Glomerular endothelial cell (primary cell): ENCODE data around the gene CCDC3. TPM values are rescaled to one million over a fixed set of nuclear protein-coding genes. Genes with fewer than 3 reads are reported as not detected.

Experiments used
- DNase-seq: peaks from one replicate; pipeline ENCODE4 v3.0.0-alpha.2; 2011; ENCODE audit warnings: low read depth, low spot score; ENCODE audit errors: extremely low read depth
- total RNA-seq: library from RNA; depleted of rRNA; stranded (reverse); fragments of >200 nt; gene quantifications from 2 replicates; pipeline ENCODE4 v1.2.3, GENCODE V29; 2015

Gene CCDC3
- total RNA-seq, 1 donor from 2014 or later, result 1.2 TPM

DNA sequence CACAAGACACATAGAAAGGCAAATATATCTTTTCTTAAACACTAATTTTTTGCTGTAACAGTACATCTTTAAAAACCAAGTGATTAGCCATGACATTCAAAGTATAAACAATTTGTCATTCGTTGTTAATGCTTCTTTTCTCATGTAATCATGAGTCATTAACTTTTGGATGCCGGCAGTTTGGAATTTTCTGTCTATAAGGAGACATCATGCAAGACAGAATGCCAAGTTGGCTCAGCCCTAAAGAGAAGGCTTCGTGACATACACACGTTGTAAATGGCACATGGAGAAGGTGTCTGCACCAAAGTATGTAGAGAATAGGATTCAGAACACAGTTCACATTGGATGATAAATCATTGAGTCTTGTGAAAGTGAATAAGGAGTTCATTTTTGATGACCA, 35.9 kb downstream of the CCDC3 start:
- no peak for DNase-seq

GRCh38 chr10:12962556-12962955, 39.0 kb downstream of the CCDC3 start:
- DNase-seq, result no peak

DNA sequence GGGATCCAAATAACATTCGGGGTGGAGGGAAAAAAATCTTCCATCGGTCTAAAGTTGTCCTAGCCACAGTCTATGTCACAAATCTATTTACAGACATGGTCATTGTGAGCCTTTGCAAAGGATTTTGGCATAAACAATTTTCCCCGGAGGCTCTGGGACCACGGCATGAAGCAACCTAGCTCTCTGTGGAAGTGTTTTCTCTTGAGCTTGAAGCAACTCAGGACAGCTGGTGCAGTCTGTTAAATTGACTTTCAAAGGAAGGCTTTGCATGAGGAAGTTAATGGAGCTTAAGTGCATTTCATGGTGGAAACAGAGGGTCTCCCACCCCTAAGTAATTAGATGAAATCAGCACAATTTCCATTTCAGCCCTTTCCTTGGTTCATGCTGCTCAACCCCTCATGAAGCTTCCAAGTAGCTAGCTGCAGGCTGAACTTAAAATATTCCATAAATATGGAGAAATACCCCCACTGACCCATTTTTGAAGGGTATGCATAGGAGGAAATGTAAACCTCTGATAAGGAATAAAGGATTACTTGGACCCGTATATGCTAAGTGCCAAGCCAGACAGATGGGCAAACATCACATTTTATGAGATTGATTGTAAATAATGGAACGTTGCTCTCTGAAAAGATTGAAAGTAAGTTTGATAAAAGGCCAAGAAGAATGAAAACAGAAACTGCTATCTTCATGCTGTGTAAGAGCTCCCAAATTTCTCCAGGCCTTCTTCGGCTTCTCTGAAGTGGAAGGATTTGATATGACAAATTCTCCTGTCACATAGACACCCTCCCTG, 39.9 kb downstream of the CCDC3 start:
- DNase-seq, result no peak

DNA sequence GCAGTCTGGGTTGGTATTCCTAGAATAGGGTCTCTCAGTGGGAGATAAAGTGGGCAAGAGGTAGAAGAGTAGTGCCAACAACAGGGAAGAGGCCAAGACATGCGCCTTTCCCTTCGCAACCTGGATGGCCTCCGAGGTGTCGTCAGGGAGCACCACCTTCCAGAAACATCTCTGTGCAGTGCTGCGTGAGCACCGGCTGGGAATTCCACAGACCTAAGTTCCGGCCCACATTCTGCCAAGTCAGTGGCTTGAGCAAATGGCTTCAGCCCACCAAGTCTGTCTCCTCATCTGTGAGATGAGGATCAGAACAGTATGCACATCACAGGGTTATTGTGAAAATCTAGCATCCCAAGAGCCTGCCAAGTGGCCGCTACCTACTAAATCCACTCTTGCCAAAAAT, 40.6 kb downstream of the CCDC3 start:
- DNase-seq, result no peak

DNA sequence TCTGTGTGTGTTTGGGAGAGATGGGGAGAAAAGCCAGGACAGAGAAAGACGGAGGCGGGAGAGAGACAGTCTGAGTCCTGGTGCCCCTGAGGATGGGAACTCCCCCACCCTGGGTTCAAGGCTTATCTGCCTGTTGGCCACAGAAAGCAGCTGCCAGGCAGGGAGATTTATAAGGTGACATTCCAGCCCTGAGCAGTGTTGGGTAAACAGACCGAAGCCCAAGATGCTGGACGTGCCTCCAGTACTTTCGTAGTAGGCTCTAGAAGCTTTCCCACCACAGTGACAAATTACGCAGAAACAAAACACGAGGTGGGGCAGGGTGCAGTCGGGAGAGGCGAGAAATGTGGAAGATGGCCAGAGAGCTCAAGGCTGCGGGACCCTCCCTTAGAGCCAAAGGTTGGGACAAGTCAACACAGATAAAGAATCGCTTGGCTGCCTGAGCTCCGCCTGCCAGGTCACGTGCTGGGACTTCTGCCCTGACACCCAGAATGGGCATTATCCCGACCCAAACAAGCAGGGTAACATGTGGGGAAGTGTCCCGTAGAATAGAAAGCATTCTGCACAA, 41.1 kb downstream of the CCDC3 start:
- no peak for DNase-seq

- no peak for DNase-seq
These were observed 42.9 kb downstream of the CCDC3 start for GRCh38 chr10:12958546-12959110.

GRCh38 chr10:12957081-12957480, 44.4 kb downstream of the CCDC3 start:
- no peak for DNase-seq

GRCh38 chr10:12954866-12955265, 46.6 kb downstream of the CCDC3 start:
- no peak for DNase-seq

GRCh38 chr10:12950583-12951128, 50.9 kb downstream of the CCDC3 start:
- no peak for DNase-seq

DNA sequence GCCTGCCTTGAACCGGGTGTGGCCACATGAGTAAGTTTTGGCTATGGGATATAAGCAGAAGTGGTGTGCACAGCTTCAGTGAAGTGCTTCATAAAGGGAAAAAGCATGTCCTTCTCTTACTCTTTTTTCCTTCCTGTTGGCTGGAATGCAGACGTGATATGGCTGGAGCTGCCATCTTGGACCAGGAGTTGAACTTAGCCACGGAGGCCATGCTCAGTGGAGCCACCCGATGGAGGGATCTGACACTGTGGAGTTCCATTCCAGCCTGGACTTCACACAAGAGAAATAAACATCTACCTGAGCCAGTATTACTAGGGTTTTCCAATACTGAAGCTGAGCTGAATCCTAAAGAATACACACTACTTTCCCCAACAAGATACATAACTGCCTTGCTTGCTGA, 52.3 kb downstream of the CCDC3 start:
- no peak for DNase-seq

DNA sequence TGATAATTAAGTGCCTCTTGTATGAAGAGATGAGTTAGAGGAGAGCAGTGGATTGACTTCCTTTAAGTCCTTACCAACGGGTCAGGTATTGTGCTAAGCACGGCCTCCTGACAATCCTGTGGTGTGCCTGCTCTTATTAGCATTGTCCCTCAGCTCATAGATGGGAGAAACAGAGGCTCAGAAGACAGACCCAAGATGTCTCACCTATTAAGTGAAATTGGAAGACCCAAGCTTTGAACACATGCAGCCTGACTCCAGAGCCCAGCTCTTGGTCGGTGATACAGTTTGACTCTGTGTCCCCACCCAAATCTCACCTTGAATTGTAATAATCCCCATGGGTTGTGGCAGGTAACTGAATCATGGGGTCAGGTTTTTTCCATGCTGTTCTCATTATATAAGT, 53.8 kb downstream of the CCDC3 start:
- no peak for DNase-seq

GRCh38 chr10:12946372-12946771, 55.1 kb downstream of the CCDC3 start:
- no peak for DNase-seq

DNA sequence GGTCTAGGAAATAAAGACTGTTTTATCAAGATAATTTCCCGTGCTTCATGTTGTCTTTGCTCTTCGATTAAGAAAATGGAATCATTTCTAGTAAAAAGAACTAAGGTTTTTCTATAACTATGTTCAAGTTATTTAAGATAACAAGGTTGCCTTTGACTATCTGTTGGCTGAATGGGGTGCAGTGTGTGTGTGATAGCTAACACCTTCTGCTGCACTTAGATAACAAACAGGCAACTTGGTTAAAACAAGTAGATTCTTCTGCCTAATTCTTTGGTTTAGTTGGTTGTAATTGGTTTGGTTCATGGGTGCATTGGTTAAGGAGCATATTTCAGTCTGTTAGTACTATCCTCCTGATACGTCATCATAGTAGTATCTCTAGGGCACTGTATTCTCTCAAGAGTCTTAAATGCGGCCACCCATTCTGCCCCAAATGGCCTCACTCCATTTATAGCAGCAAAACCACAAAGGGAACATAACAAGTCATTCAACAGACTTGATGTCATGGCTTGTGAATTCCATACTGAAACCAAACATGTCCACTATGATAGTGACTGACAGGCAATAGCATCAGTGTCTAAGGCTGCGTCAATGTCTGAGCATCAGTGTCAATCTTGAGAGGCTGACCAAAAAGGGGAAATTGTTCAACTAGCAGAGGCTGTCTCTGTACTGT, 55.7 kb downstream of the CCDC3 start:
- no peak for DNase-seq

GRCh38 chr10:12944931-12945330, 56.6 kb downstream of the CCDC3 start:
- DNase-seq, result no peak

GRCh38 chr10:12943425-12943824, 58.1 kb downstream of the CCDC3 start:
- no peak for DNase-seq

- no peak for DNase-seq
These were observed 59.5 kb downstream of the CCDC3 start for GRCh38 chr10:12941966-12942365.

DNA sequence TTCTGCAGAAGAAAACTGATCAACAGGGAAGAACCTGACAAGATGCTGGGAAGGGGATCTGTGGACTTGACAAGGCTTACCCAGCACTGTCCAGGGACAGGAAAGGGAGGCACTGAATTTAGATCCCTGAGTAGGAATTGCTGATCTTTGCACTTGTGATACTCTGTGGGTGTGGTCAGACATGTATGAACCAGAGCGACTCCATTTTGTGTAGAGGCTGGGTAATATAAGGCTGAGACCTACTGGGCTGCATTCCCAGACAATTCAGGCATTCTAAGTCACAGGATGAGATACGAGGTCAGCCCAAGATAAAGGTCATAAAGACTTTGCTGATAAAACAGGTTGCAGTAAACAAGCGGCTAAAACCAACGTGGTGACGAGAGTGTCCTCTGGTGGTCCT, 60.7 kb downstream of the CCDC3 start:
- no peak for DNase-seq

- DNase-seq, result no peak
These were observed 63.2 kb downstream of the CCDC3 start for GRCh38 chr10:12938271-12938670.

GRCh38 chr10:12937527-12937926, 64.0 kb downstream of the CCDC3 start:
- no peak for DNase-seq

GRCh38 chr10:12934777-12935176, 66.7 kb downstream of the CCDC3 start:
- DNase-seq, result no peak

DNA sequence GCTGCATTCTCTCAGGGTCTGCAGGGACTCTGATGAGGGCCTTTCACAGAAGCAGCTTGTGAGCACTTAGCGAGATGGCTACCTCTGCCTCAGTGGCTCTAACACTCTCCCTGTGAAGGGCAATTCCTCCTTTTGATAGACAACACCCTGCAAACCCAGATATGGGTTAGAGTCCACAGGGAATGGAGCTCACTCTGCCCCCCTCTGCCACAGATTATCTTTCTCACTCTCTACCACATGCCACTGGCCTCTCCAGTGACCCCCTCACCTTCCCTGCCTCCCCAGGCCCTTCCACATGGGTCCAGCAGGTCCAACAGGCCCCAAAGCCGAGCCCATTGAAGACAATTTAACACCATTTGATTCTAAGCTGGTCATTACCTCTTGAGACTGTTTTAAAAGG, 72.1 kb downstream of the CCDC3 start:
- DNase-seq, result no peak
